Tibial nerve (tissue), 4 donors: Measurements from ENCODE around the gene STARD10. TPM values are rescaled to one million over a fixed set of nuclear protein-coding genes. Genes with fewer than 3 reads are reported as not detected.
"Not testable (repeated sequence)": the region's sequence is repeated elsewhere in the genome, so short reads cannot be mapped to it uniquely, and the experiment has no call there.

Experiments
- DNase-seq, 2 donors: peaks; one replicate each; pipeline ENCODE4 v3.0.0-alpha.2; 2019; ENCODE audit warnings: low spot score in 2 of 2
- H3K27ac ChIP-seq, 4 donors: fragments of 200-600 bp; sonication (generic) in 3 of 4; one replicate each; pipeline ENCODE4 v1.5.1; 2017 to 2019; ENCODE audit warnings: mild to moderate bottlenecking in 1 of 4
- H3K27me3 ChIP-seq, 2 donors: fragments of 200-600 bp; sonication (generic) in 1 of 2; one replicate each; pipeline versions ENCODE4 v1.5.1 to v1.6.0; 2017 to 2019
- H3K36me3 ChIP-seq, 3 donors: fragments of 200-600 bp; sonication (generic); one replicate each; pipeline ENCODE4 v1.5.1; 2018 to 2019
- H3K4me1 ChIP-seq, 4 donors: fragments of 200-600 bp; sonication (generic) in 3 of 4; one replicate each; pipeline ENCODE4 v1.5.1; 2017 to 2019
- H3K4me3 ChIP-seq, 4 donors: fragments of 200-600 bp; sonication (generic) in 3 of 4; one replicate each; pipeline ENCODE4 v1.5.1; 2017 to 2019; ENCODE audit warnings: mild to moderate bottlenecking in 1 of 4, moderate library complexity in 1 of 4
- H3K9me3 ChIP-seq, 4 donors: fragments of 200-600 bp; sonication (generic) in 3 of 4; one replicate each; pipeline ENCODE4 v1.5.1; 2017 to 2019
- EP300 ChIP-seq, 2 donors: sonication (generic); formaldehyde crosslinking; IDR thresholded peaks; one replicate each; pipeline ENCODE4 v1.6.1; 2017; ENCODE audit warnings: antibody characterized with exemption in 2 of 2, mild to moderate bottlenecking in 1 of 2
- POLR2A ChIP-seq, 2 donors: fragments of 450-650 bp; IDR thresholded peaks; one replicate each; pipeline ENCODE4 v1.6.1; 2017; ENCODE audit warnings: antibody characterized with exemption in 2 of 2, mild to moderate bottlenecking in 2 of 2, moderate library complexity in 2 of 2
- WGBS, 2 donors: methylation state at CpG; one replicate each; pipeline ENCODE4 v1.1.5; 2018; 5-methylcytosine and 5-hydroxymethylcytosine counted together
- total RNA-seq, 4 donors: library from RNA; depleted of rRNA; stranded (reverse); fragments of >200 nt; gene quantifications; one replicate each; pipeline ENCODE4 v1.1.0, GENCODE V29; 2016
- TF ChIP-seq, protein P1 (sequence below), 5 experiments: fragments of 200-600 bp in 3 of 5; fragments of 450-650 bp in 2 of 5; sonication (generic) in 3 of 5; IDR thresholded peaks; one replicate each; pipeline ENCODE4 v1.5.1; 2016 to 2019; ENCODE audit warnings: antibody characterized with exemption in 5 of 5, mild to moderate bottlenecking in 3 of 5, moderate library complexity in 2 of 5

The STARD10 gene
- total RNA-seq, 4 donors from 2014 or later = 19.4 to 31.5 (median 23.7) TPM

DNA sequence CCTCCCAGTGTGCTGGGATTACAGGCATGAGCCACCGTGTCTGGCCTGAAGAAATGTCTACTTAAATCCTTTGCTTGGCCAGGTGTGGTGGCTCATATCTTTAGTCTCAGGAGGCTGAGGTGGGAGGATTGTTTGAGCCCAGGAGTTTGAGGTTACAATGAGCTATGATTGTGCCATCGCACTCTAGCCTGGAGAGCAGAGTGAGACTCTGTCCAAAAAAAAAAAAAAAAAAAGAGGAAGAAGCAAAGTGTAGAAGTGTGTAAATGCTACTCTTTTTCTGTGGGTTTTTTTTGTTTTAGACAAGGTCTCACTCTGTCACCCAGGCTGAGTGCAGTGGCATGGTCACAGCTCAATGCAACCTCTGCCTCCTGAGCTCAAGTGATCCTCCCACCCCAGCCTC lies 13.9 kb upstream of the STARD10 start:
- Histone ChIP-seq H3K36me3 (peaks cover 0 to 14% (median 0%) of the 10 kb centered on the region in 3 donors), H3K4me3 (no peak overlapping the region), H3K27me3 (no peaks in the 10 kb centered on the region), H3K27ac (peak overlapping the region in 3 of 4 donors; percentile 45 to 84 (median 71)), H3K4me1 (peaks cover 0 to 23% (median 11%) of the 10 kb centered on the region in 4 donors), H3K9me3 (no peaks in the 10 kb centered on the region)
- DNase-seq = no peak
- TF ChIP-seq, protein P1, sequence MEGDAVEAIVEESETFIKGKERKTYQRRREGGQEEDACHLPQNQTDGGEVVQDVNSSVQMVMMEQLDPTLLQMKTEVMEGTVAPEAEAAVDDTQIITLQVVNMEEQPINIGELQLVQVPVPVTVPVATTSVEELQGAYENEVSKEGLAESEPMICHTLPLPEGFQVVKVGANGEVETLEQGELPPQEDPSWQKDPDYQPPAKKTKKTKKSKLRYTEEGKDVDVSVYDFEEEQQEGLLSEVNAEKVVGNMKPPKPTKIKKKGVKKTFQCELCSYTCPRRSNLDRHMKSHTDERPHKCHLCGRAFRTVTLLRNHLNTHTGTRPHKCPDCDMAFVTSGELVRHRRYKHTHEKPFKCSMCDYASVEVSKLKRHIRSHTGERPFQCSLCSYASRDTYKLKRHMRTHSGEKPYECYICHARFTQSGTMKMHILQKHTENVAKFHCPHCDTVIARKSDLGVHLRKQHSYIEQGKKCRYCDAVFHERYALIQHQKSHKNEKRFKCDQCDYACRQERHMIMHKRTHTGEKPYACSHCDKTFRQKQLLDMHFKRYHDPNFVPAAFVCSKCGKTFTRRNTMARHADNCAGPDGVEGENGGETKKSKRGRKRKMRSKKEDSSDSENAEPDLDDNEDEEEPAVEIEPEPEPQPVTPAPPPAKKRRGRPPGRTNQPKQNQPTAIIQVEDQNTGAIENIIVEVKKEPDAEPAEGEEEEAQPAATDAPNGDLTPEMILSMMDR (IDR thresholded peaks at IDR 0.05) = no peak
- TF ChIP-seq POLR2A (IDR thresholded peaks at IDR 0.05) = no peak
- no peak for TF ChIP-seq EP300 (IDR thresholded peaks at IDR 0.05)
- WGBS, 2 donors = 70 to 77% methylated on average over 2 of the region's 2 CpGs

DNA sequence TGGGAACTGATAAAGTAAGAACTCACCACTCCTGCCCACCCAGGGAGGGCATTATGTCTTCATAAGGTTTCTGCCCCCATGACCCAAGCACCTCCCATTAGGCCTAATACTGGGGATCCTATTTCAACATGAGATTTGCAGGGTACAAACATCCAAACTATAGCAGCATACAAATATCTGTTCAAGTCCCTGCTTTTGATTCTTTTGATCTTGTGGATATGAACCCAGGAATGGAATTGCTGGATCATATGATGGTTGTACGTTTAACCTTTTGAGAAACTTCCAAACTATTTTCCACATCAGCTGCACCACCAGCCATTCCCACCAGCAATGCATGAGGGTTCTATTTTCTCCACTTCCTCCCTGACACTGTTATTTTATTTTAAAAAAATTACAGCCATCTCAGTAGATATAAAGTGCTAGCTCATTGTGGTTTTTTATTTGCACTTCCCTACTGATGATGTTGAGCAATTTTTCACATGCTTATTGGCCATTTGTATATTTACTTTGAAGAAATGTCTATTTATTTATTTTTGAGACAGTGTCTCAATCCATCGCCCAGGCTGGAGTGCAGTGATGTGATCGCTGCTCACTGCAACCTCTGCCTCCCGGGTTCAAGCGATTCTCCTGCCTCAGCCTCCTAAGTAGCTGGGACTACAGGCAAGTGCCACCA lies 13.3 kb upstream of the STARD10 start:
- Histone ChIP-seq H3K9me3 (no peaks in the 10 kb centered on the region), H3K4me1 (peaks cover 0 to 17% (median 5%) of the 10 kb centered on the region in 4 donors), H3K36me3 (peaks cover 0 to 16% (median 0%) of the 10 kb centered on the region in 3 donors), H3K27me3 (no peaks in the 10 kb centered on the region), H3K27ac (peak overlapping the region in 3 of 4 donors; percentile 45 to 84 (median 71)), H3K4me3 (no peak overlapping the region)
- DNase-seq = no peak
- WGBS, 2 donors = 59 to 71% methylated on average over 5 of the region's 5 CpGs
- peak in 1 of 2 donors; percentile 60 for TF ChIP-seq EP300 (IDR thresholded peaks at IDR 0.05)
- TF ChIP-seq, protein P1 (IDR thresholded peaks at IDR 0.05) = no peak
- no peak for TF ChIP-seq POLR2A (IDR thresholded peaks at IDR 0.05)

DNA sequence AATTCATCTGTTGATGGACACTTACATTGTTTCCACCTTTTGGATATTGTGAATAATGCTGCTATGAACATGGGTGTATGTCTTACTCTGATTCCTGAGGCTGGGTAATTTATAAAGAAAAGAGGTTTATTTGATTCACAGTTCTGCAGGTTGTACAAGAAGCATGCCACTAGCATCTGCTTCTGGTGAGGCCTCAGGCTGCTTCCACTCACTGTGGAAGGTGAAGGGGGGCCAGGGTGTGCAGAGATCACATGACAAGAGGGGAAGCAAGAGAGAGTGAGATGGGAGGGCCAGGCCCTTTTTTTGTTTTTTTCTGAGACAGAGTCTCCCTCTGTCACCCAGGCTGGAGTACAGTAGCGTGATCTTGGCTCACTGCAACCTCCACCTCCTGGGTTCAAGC lies 12.5 kb upstream of the STARD10 start:
- not testable (repeated sequence) for H3K4me1 ChIP-seq, H3K4me3 ChIP-seq, DNase-seq, H3K9me3 ChIP-seq, H3K27me3 ChIP-seq
- Histone ChIP-seq H3K27ac (peak overlapping the region in 2 of 4 donors; percentile 7 to 81), H3K36me3 (peaks cover 0 to 16% (median 0%) of the 10 kb centered on the region in 3 donors)
- WGBS, 2 donors = 90 to 95% methylated on average over 1 of the region's 1 CpG

DNA sequence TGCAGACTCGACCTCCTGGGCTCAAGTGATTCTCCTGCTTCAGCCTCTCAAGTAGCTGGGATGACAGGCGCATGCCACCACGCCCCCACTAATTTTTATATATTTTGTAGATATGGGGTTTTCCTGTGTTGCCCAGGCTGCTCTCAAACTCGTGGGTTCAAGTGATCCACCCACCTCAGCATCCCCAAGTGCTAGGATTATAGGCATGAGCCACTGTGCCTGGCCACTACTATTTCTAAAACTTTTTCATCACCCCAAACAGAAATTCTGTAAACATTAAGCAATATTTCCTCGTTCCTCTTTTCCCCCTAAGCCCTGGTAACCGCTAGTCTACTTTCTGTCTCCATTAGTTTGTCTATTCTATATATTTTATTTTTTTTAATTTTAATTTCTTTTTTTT lies 11.4 kb upstream of the STARD10 start:
- Histone ChIP-seq H3K27me3 (no peaks in the 10 kb centered on the region), H3K27ac (no peak overlapping the region), H3K4me3 (no peak overlapping the region), H3K36me3 (peaks cover 0 to 16% (median 0%) of the 10 kb centered on the region in 3 donors), H3K9me3 (no peaks in the 10 kb centered on the region), H3K4me1 (peaks cover 0 to 8% (median 3%) of the 10 kb centered on the region in 4 donors)
- TF ChIP-seq EP300 (IDR thresholded peaks at IDR 0.05) (peak in 1 of 2 donors; percentile 21), POLR2A (IDR thresholded peaks at IDR 0.05) (no peak)
- no peak for DNase-seq
- 80 to 82% methylated on average over 6 of the region's 6 CpGs for WGBS, 2 donors

DNA sequence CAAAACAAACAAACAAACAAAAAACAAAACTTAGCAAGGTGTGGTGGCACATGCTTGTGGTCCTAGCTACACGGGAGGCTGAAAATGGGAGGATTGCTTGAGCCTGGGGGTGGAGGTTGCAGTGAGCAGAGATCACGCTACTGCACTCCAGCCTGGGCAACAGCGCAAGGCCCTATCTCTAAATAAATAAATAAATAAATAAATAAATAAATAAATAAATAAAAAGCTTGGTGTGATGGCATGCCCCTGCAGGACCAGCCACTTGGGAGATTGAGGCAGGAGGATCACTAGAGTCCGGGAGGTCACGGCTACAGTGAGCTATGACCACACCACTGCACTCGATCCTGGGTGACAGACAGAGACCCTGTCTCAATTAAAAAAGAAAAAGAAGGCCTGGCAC lies 9.0 kb upstream of the STARD10 start:
- TF ChIP-seq POLR2A (IDR thresholded peaks at IDR 0.05) (no peak), EP300 (IDR thresholded peaks at IDR 0.05) (no peak)
- TF ChIP-seq, protein P1 (IDR thresholded peaks at IDR 0.05) = no peak
- peaks cover 0 to 3% (median 0%) of the 10 kb centered on the region in 3 donors for H3K36me3 ChIP-seq
- 79 to 92% methylated on average over 6 of the region's 6 CpGs for WGBS, 2 donors
- H3K9me3 ChIP-seq = no peaks in the 10 kb centered on the region
- H3K4me1 ChIP-seq = peaks cover 0 to 8% (median 3%) of the 10 kb centered on the region in 4 donors
- H3K4me3 ChIP-seq = no peak overlapping the region
- H3K27me3 ChIP-seq = no peaks in the 10 kb centered on the region
- no peak for DNase-seq
- H3K27ac ChIP-seq = no peak overlapping the region

DNA sequence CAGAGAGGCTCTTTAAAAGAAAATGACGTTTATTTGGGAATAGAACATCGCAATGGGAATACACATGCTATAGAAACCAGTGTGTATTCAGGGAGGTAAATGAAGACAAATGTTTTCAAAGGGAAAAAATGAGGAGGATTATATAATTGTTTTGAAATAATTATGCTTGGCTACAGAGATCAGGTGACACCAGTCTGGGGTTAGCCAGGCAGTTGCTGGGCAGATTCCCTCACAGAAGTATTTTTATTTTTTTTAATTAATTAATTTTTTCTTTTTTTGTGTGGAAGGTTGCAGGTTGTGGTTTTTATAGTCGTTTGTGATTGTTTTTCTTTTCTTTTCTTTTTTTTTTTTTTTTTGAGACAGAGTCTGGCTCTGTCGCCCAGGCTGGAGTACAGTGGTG lies 5.6 kb upstream of the STARD10 start:
- no peak for DNase-seq
- Histone ChIP-seq H3K27ac (no peak overlapping the region), H3K27me3 (no peaks in the 10 kb centered on the region), H3K36me3 (peaks cover 0 to 3% (median 0%) of the 10 kb centered on the region in 3 donors), H3K4me3 (no peak overlapping the region), H3K9me3 (no peaks in the 10 kb centered on the region), H3K4me1 (peaks cover 0 to 4% (median 1%) of the 10 kb centered on the region in 4 donors)
- TF ChIP-seq, protein P1 (IDR thresholded peaks at IDR 0.05) = no peak
- TF ChIP-seq EP300 (IDR thresholded peaks at IDR 0.05) (no peak), POLR2A (IDR thresholded peaks at IDR 0.05) (no peak)
- WGBS, 2 donors = 60 to 68% methylated on average over 4 of the region's 4 CpGs
